ENCODE data around the gene STYXL2.

The STYXL2 gene

DNA sequence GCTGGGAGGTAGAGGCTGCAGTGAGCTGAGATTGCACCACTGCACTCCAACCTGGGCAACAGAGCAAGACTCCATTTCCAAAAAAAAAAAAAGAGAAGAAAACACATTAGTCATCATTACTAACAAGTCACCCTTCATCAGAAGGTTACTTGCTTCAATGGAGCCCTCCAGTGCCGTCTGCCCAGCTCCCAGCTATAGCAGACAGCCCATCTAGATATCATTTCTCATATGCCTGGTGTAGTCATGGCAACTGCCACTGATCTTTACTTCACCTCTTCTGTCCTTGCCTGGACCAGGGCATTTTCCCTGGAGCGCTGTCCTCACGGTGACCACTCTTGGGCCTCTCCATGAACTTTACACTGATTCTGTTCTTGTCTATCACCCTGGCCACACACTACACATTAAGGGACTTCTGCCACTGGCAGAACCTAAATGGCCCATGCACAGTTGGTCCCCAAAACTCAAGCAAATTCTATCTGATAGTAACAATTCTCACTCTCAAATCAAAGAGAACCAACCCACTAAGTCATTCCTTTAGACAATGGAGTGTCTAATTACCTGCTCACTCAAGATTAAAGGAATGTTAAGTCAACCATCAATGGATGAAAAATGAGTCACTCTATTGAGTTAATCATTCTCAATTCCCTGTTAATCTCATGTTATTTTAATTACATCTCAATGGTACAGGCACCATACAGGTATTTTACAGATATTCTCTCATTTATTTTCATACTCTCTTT is 16.6 kb upstream of the STYXL2 start:
- DNase-seq (ENCODE audit: low read depth, low spot score) = no peak
- in situ Hi-C loops (cut with HindIII; ENCODE audit: low sequenced_read_pairs) = no loop called here
- TF ChIP-seq, protein P1, sequence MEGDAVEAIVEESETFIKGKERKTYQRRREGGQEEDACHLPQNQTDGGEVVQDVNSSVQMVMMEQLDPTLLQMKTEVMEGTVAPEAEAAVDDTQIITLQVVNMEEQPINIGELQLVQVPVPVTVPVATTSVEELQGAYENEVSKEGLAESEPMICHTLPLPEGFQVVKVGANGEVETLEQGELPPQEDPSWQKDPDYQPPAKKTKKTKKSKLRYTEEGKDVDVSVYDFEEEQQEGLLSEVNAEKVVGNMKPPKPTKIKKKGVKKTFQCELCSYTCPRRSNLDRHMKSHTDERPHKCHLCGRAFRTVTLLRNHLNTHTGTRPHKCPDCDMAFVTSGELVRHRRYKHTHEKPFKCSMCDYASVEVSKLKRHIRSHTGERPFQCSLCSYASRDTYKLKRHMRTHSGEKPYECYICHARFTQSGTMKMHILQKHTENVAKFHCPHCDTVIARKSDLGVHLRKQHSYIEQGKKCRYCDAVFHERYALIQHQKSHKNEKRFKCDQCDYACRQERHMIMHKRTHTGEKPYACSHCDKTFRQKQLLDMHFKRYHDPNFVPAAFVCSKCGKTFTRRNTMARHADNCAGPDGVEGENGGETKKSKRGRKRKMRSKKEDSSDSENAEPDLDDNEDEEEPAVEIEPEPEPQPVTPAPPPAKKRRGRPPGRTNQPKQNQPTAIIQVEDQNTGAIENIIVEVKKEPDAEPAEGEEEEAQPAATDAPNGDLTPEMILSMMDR (IDR thresholded peaks at IDR 0.05; ENCODE audit: low read depth, low read length) = no peak
- H3K4me3 ChIP-seq (ENCODE audit: low read depth, low read length) = no peak overlapping the region

DNA sequence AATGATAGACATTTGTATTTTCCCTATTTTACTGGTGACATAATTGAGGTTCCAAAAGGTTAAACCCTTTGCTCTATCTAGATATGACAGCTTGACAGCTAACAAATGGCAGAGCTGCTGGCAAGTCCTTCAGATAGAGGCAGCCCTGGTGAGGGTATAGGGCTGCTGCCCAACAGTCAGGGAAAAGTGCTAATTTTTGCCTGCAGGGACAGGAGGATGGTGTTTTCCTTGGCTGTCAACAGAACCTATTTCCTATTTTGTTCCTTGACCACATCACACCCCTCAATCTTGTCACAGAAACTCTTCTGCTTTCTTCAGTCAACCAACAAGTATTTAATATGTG is 16.0 kb upstream of the STYXL2 start:
- DNase-seq (ENCODE audit: low read depth, low spot score) = no peak
- in situ Hi-C loops (cut with HindIII; ENCODE audit: low sequenced_read_pairs) = no loop called here
- no peak overlapping the region for H3K4me3 ChIP-seq (ENCODE audit: low read depth, low read length)
- TF ChIP-seq, protein P1 (IDR thresholded peaks at IDR 0.05; ENCODE audit: low read depth, low read length) = no peak

DNA sequence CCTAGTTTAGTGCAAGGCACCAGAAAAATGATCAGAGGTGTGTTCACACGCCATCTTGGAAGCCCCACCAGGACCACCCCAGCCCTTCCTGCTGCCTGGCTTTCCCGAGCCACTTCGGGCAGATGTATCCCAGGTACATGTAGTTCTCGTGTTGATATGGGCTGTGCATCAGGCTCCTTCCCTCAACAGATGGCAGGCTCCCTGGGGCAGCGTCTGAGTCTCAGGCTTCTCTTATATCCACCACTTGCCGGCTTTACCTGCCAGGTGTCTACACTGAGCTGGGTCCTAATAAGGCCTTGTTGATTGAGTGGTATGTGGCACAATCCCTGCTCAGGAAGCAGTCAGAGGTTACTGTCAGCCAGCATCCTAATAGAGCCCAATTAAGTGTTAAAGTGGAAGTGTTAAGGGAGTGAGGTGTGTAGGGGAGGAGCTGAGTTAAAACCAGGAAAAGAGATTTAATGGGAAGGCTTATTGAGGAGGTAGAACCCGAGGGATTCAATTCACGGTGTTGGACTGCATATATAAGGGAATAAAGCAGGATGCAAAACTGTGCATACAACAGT is 12.2 kb upstream of the STYXL2 start:
- TF ChIP-seq, protein P1 (IDR thresholded peaks at IDR 0.05; ENCODE audit: low read depth, low read length) = no peak
- in situ Hi-C loops (cut with HindIII; ENCODE audit: low sequenced_read_pairs) = no loop called here
- DNase-seq (ENCODE audit: low read depth, low spot score) = no peak
- H3K4me3 ChIP-seq (ENCODE audit: low read depth, low read length) = no peak overlapping the region

DNA sequence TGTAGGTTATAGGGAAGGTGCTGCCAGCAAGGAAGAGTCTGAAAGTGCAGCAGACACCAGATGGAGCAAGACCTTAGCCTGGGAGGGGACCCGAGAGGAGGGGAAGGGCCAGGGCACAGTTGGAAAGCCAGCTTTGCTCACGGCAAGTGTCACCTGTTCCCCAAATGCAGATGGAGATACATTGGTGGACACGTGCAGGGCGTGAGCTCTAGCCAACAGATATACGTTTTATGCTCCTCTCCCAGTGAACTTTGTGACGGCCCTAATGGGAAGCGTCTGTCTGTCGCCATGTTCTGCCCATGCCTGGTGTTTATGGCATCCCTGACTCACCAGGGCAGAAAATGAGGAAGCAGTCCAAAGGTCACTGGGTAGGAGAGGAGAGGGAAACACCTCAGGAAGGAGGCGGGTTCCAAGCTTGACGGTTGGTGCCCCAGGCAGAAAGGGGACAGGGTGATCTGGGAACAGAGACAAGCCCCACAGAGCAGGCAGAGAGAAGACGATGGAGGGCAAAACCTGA is 11.3 kb upstream of the STYXL2 start:
- TF ChIP-seq, protein P1 (IDR thresholded peaks at IDR 0.05; ENCODE audit: low read depth, low read length) = no peak
- no peak overlapping the region for H3K4me3 ChIP-seq (ENCODE audit: low read depth, low read length)
- no peak for DNase-seq (ENCODE audit: low read depth, low spot score)
- in situ Hi-C loops (cut with HindIII; ENCODE audit: low sequenced_read_pairs) = no loop called here

DNA sequence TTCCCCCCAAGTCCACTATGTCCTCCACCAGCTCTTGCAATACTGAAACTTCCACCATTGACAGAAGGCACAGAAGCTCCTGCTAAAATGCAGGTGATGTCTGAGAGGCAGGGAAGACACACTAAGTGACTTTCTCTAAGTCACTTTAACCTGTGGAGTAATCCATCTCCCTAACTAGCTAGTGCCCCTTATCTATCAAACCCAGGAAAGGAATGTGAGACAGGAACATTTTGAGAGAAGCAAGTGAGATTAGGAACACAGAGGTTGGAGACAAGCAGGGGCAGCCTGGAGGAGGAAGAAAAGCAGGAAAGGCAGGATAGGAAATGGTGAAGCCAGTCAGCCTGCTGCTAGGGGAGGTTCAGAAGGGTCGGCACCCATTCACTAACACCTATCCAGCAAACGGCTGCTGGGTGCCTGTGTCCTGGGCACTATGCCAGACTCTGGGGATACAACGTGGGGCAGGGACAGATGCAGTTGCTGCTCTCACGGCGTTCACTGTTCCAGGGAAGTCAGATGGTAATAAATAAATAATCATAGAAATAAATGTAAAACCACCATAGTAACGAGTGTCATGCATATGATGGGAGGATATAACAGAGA is 10.7 kb upstream of the STYXL2 start:
- DNase-seq (ENCODE audit: low read depth, low spot score) = no peak
- TF ChIP-seq, protein P1 (IDR thresholded peaks at IDR 0.05; ENCODE audit: low read depth, low read length) = no peak
- in situ Hi-C loops (cut with HindIII; ENCODE audit: low sequenced_read_pairs) = no loop called here
- no peak overlapping the region for H3K4me3 ChIP-seq (ENCODE audit: low read depth, low read length)

DNA sequence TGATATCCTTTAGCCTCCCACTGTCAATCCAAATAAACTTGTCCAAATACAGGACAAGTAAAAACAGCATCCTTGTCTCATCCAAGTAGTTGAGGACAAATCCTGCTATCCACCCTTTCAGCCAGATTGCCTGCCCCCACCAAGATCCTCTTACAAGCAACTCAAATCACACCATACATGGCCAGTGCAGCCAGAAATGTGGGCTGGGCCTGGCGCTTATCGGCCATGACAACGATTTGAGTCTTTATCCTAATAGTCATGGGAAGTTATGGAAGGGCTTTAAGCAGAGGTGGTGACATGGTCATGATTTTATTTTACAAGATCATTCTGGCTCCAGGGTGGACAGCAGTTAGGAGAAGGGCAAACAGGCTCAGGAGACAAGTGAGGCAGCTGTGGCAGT is 10.0 kb upstream of the STYXL2 start:
- TF ChIP-seq, protein P1 (IDR thresholded peaks at IDR 0.05; ENCODE audit: low read depth, low read length) = no peak
- in situ Hi-C loops (cut with HindIII; ENCODE audit: low sequenced_read_pairs) = no loop called here
- no peak for DNase-seq (ENCODE audit: low read depth, low spot score)
- no peak overlapping the region for H3K4me3 ChIP-seq (ENCODE audit: low read depth, low read length)

Data from astrocyte of the spinal cord (primary cell).